Activated CD4-positive, alpha-beta T cell treated with anti-CD3 and anti-CD28 coated beads, Interleukin-10, Interleukin-2, amounts not matched to agents 100 ng/mL and 50 ng/mL, durations not matched to agents 16 hours and 8 hours (primary cell): ENCODE data around the gene XIRP2.
"Not testable (repeated sequence)": the region's sequence is repeated elsewhere in the genome, so short reads cannot be mapped to it uniquely, and the experiment has no call there.

ENCODE experiments used
- DNase-seq: peaks from one replicate; pipeline ENCODE4 v3.0.0-alpha.2; 2020

Gene XIRP2

GRCh38 chr2:166934817-166935216 is 46.5 kb downstream of the XIRP2 start:
- DNase-seq: no peak

- DNase-seq: no peak
These were observed 54.1 kb downstream of the XIRP2 start for GRCh38 chr2:166942377-166942776.

GRCh38 chr2:166944909-166945308 is 56.6 kb downstream of the XIRP2 start:
- no peak for DNase-seq

- no peak for DNase-seq
These were observed 69.4 kb downstream of the XIRP2 start for GRCh38 chr2:166957686-166958085.

GRCh38 chr2:166958986-166959481 is 70.8 kb downstream of the XIRP2 start:
- DNase-seq: no peak

GRCh38 chr2:166959556-166959955 is 71.3 kb downstream of the XIRP2 start:
- DNase-seq: no peak

- DNase-seq: no peak
These were observed 72.5 kb downstream of the XIRP2 start for GRCh38 chr2:166960702-166961270.

- no peak for DNase-seq
These were observed 73.7 kb downstream of the XIRP2 start for GRCh38 chr2:166961933-166962332.

GRCh38 chr2:166969486-166969885 is 81.2 kb downstream of the XIRP2 start:
- no peak for DNase-seq

GRCh38 chr2:166972002-166972401 is 83.7 kb downstream of the XIRP2 start:
- no peak for DNase-seq

GRCh38 chr2:166972418-166972817 is 84.1 kb downstream of the XIRP2 start:
- no peak for DNase-seq

- DNase-seq: no peak
These were observed 95.9 kb downstream of the XIRP2 start for GRCh38 chr2:166984188-166984587.

- DNase-seq: no peak
These were observed 96.5 kb downstream of the XIRP2 start for GRCh38 chr2:166984797-166985196.

GRCh38 chr2:166994588-166995336 is 106.5 kb downstream of the XIRP2 start:
- no peak for DNase-seq

GRCh38 chr2:166996465-166996864 is 108.2 kb downstream of the XIRP2 start:
- no peak for DNase-seq

GRCh38 chr2:167001165-167001564 is 112.9 kb downstream of the XIRP2 start:
- DNase-seq: no peak

- no peak for DNase-seq
These were observed 116.8 kb downstream of the XIRP2 start for GRCh38 chr2:167005096-167005495.

- no peak for DNase-seq
These were observed 124.9 kb downstream of the XIRP2 start for GRCh38 chr2:167013227-167013626.

GRCh38 chr2:167015806-167016205 is 127.5 kb downstream of the XIRP2 start:
- DNase-seq: no peak

- DNase-seq: no peak
These were observed 128.7 kb downstream of the XIRP2 start for GRCh38 chr2:167017021-167017420.

GRCh38 chr2:167018590-167018989 is 130.3 kb downstream of the XIRP2 start:
- no peak for DNase-seq

- no peak for DNase-seq
These were observed 140.2 kb downstream of the XIRP2 start for GRCh38 chr2:167028503-167028902.

GRCh38 chr2:167034976-167035375 is 146.7 kb downstream of the XIRP2 start:
- not testable (repeated sequence) for DNase-seq

GRCh38 chr2:167048829-167049228 is 160.5 kb downstream of the XIRP2 start:
- no peak for DNase-seq

GRCh38 chr2:167049659-167050058 is 161.4 kb downstream of the XIRP2 start:
- DNase-seq: no peak
